Left renal pelvis (tissue), 4 donors: ENCODE data around the gene R3HDM2. TPM values are rescaled to one million over a fixed set of nuclear protein-coding genes. Genes with fewer than 3 reads are reported as not detected.

Experiments
- DNase-seq, 4 donors: peaks; one replicate each; pipeline ENCODE4 v3.0.0-alpha.2; 2013; ENCODE audit warnings: low read depth in 4 of 4, low spot score in 3 of 4
- polyA plus RNA-seq, 4 donors: library from polyadenylated mRNA; unstranded; fragments of 120-200 nt; gene quantifications; one replicate each; pipeline ENCODE4 v1.2.1, GENCODE V29; 2013; ENCODE audit not compliant: insufficient read length in 4 of 4

R3HDM2 gene
- polyA plus RNA-seq, 4 donors = 65.5 to 99.8 (median 76.4) TPM

DNA sequence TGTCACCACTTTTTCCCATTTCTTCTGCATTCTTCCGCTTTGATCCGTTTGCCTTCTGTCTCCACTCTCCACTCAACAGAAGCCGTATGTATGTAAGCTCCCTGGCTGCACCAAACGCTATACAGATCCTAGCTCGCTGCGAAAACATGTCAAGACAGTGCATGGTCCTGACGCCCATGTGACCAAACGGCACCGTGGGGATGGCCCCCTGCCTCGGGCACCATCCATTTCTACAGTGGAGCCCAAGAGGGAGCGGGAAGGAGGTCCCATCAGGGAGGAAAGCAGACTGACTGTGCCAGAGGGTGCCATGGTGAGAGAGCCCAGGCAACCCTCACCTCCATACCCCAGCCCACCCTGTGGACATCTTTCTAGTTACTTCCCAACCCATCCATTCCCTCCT, 37.1 kb upstream of the R3HDM2 start:
- DNase-seq = no peak

GRCh38 chr12:57467212-57467874, 36.5 kb upstream of the R3HDM2 start:
- DNase-seq = no peak

GRCh38 chr12:57465747-57466505, 35.1 kb upstream of the R3HDM2 start:
- DNase-seq = no peak

DNA sequence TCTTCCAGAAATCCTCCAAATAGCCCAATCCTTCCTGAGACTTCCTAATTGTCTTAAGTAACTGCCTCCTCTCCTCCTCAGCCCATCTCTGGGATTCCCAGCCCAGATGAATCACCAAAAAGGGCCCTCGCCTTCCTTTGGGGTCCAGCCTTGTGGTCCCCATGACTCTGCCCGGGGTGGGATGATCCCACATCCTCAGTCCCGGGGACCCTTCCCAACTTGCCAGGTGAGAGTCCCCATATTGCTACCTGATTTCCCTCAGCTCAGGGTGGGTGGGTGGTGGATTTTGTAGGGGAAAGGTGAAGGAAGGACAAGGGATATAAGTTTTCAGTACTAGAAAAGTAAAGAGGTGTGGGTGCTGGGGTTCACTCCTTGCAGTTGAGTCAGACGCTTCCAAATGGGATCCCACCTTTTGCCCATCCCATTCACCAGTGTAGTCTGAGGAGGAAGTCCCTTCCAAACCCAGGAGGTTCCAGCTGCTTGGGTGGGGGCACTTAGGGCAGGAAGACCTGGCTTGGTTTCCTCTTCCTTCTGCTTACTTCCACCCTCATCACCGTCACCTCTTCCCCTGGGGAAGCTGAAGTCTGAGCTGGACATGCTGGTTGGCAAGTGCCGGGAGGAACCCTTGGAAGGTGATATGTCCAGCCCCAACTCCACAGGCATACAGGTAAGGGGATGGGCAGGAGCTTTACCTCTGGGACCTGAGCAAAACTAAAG, 34.3 kb upstream of the R3HDM2 start:
- DNase-seq = no peak

GRCh38 chr12:57464569-57464968, 33.7 kb upstream of the R3HDM2 start:
- DNase-seq = no peak

DNA sequence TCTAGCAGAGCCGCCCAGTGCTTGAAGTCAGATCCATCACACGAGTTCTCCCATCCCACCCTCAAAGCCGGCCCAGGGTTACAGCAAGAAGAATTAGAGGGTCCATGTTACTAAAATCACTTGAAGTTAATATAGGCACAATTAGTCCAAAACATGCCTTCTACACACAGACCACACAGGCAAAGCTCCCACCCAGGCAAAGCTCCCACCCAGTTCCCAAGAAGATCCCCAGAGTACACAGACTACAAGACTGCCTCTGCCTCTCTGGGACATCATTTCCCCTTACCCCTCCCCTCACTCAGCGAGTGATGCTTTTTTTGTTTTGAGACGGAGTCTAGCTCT, 32.0 kb upstream of the R3HDM2 start:
- no peak for DNase-seq

DNA sequence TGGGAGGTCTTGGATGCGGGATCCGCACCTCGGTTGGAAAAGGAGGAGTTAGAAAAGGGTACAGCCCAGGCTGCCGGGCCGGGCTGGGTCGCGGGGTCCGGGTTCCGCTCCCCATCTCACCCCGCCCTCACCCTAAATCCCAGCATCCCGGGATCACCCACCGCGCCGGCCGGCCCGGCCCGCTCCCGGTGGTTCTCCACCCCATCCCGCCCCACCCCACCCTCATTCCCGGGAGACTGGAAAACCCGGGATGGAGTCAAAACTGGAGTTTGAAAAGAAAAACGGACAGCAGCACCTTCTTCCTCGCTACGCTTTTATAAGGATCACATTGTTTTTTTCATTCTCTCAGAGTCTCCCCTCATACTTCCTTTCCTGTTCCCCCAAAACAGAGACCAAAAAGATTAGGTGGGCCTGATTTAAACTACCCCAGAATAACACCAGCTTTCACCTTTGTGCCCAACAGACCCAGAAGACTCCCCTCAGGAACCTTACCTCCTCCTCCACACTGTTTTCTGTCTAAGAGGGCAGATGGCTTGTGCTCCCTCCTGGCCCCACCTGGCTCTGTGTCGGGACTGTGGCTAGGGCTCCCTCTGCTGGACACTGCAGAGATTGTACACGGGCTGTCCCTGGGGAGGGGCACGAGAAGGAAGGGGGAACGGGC, 31.5 kb upstream of the R3HDM2 start:
- peak in 2 of 4 donors; percentile 82 to 88 for DNase-seq

GRCh38 chr12:57461917-57462250, 31.0 kb upstream of the R3HDM2 start:
- DNase-seq = no peak

DNA sequence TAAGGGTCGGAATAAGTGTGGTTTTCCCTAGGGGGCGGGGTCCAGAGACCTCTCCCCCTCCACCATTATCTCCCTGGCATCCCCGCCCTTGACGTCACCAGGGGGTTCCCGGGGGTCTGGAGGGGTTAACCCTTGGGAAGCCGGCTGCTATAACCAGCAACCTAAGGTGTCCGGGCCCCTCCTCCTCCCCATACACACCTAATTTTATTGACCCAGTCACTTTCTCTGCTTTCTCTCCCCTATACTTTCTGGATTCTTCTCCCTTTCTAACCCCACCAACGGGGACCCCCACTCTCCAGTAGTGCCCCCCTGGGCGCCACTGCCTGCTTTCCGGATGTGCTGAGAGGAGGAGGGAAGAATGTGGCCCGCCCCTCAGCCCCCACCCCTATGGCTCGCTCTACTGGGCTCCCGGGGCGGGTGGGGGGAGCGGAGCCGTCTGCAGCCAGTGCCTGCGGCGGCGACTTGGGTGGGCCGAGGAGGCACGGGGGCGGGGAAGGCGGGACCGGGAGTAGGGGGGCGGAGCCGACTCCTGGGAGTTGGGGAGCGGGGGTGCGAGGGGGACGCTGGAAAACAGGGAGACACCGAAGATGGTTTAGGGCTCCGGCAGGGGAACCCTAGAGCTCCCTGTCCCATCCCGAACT, 30.6 kb upstream of the R3HDM2 start:
- peak in 1 of 4 donors; percentile 66 for DNase-seq

DNA sequence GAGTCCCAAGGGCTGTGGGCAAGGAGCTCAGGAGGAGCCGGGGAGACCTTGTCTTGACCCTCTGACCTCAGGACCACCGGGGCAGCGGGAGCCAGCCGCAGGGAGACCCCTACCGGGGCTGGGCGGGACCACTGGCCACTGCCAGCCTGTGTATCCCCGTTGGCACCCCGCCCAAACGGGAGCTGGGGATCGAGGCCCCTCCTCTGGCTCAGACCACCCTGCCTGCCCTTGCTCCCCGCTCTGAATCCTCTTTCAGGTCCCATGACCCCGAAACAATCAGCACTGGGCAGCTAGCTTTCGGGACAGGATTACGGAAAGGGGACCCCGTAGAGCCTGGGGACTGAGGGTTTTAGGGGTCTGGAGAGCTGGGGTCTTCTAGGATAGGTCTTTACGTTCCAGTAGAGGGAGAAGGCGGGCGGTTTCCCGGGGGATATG, 30.0 kb upstream of the R3HDM2 start:
- no peak for DNase-seq

GRCh38 chr12:57460468-57460784, 29.6 kb upstream of the R3HDM2 start:
- no peak for DNase-seq

DNA sequence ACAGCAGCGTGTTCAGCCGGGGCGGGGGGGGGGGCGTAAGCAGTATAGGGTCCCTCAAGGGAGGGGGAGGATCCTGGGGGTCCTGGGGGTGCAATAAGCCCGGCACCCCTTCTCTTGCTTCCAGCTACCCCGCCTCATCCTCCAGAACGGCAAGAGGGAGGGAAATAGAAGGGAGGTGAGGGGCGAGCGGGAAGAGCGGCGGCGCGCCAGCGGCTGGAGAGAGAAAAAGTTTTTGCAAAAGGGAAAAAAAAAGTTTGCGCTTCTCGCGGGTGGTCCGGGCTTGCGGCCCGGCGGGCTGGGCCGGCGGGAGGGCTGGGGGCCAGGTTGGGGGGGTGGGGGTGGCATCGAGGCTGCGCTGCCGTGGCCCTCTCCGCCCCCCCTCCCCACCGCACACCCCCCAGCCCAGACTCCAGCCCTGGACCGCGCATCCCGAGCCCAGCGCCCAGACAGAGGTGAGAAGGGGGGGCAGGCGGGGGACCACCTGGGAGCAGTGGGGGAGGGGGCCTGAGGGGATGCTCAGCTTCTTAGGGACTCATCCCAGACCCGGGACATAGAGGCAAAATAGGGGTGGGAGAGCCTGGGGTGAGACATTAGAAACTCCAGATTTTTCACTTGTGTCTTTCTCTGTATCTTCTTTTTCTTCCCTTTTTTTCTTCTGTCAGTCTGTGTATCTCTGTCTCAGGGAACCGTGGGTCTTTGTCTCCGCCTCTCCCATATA, 29.1 kb upstream of the R3HDM2 start, which contains the start of gene GLI1:
Gene GLI1 (plus strand): TSS at position 36 of the 718 bp plus-strand sequence. CDS start 3,907 bp downstream, outside the sequence.
- no peak for DNase-seq

DNA sequence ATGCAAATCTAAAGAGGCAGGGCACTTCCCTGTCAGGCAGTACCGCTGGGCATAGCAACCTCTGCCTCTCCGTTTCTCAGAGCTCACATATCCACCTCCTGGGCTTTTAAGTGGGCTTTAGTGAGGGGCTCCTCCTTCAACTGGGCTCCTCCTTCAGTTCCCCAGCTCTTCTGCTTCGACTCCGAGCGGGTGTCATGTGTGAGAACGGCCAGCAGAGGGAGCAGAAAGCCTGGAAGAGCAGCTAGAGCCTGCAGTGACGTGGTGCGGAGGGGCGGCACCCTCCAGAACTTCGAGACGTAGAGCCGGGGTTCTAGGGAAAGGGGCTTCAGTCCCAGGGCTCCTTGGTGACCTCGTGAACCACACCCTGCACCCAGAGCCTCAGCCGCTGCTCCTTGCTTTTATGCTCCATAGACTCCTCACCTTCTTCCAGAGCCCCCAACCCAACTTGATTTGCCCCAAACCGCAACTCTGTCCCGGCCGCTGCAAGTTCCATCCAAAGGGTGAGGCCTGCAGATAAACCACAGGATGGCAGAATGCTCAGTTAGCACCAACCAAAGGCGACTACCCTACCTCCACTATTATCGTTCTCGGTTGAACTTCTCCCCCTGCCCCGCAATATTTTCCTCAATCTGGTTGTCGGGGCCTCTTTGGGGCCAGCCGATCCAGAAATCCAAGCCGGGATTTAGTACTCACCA, 28.4 kb upstream of the R3HDM2 start:
- DNase-seq = peak; percentile 92 to 93 (median 92)

GRCh38 chr12:57458665-57459054, 27.8 kb upstream of the R3HDM2 start:
- DNase-seq = no peak

GRCh38 chr12:57456737-57457490, 26.1 kb upstream of the R3HDM2 start:
- no peak for DNase-seq

DNA sequence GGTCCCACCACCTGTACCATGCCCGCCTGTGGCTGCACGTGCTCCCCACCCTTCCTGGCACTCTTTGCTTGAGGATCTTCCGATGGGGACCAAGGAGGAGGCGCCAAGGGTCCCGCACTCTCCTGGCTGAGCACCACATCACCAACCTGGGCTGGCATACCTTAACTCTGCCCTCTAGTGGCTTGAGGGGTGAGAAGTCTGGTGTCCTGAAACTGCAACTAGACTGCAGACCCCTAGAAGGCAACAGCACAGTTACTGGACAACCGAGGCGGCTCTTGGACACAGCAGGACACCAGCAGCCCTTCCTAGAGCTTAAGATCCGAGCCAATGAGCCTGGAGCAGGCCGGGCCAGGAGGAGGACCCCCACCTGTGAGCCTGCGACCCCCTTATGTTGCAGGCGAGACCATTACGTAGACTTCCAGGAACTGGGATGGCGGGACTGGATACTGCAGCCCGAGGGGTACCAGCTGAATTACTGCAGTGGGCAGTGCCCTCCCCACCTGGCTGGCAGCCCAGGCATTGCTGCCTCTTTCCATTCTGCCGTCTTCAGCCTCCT, 25.4 kb upstream of the R3HDM2 start:
- no peak for DNase-seq

DNA sequence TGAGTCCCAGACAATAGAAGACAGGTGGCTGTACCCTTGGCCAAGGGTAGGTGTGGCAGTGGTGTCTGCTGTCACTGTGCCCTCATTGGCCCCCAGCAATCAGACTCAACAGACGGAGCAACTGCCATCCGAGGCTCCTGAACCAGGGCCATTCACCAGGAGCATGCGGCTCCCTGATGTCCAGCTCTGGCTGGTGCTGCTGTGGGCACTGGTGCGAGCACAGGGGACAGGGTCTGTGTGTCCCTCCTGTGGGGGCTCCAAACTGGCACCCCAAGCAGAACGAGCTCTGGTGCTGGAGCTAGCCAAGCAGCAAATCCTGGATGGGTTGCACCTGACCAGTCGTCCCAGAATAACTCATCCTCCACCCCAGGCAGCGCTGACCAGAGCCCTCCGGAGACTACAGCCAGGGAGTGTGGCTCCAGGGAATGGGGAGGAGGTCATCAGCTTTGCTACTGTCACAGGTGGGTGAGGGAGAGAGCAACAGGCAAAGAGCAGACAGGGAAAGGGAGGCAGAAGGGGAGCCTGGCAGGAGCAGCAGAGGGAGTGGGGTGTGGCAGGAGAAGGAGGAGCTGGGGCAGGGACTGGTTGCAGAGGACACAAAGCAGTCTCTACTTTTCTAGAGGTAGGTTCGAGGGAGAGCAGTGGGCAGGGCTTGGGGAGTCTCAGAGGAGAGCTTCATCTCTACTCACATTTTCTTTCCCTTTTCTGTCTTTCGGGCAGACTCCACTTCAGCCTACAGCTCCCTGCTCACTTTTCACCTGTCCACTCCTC, 24.7 kb upstream of the R3HDM2 start:
- no peak for DNase-seq
